D721Med (cell line): ENCODE data around the gene FAM89B.

ENCODE experiments used
- DNase-seq: peaks from one replicate; pipeline ENCODE4 v3.0.0; 2011; ENCODE audit warnings: low spot score; ENCODE audit not compliant: insufficient read length
- FAIRE-seq: peaks from 2 replicates; lab custom pipeline; 2011; peaks lifted over from hg19 to GRCh38; lab: Jason Lieb, UNC
- TF ChIP-seq, protein P1 (sequence below): IDR thresholded peaks from 2 replicates; pipeline ENCODE4 v1.5.1; 2012; ENCODE audit warnings: mild to moderate bottlenecking, control low read depth; ENCODE audit not compliant: insufficient read depth; ENCODE audit errors: missing control alignments

Gene FAM89B

DNA sequence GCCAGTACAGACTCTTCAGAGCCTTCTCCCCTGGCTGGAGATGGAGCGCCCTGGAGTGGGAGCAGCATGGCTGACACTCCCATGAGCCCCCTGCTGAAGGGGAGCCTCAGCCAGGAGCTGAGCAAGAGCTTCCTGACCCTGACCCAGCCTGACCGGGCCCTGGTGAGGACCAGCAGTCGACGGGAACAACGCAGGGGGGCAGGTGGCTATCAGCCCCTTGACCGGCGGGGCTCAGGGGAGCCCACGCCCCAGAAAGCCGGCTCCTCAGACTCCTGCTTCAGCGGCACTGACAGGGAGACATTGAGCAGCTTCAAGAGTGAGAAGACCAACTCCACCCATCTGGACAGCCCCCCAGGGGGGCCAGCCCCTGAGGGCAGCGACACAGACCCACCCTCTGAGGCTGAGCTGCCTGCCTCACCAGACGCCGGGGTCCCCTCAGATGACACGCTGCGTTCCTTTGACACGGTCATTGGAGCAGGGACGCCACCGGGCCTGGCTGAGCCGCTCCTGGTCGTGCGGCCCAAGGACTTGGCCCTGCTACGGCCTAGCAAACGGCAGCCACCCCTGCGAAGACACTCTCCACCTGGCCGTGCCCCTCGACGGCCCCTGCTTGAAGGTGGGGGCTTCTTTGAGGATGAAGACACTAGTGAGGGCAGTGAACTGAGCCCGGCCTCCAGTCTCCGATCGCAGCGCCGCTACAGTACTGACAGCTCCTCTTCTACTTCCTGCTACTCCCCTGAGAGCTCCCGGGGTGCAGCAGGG lies 45.8 kb downstream of the FAM89B start:
- FAIRE-seq (no peak), DNase-seq (no peak)
- TF ChIP-seq, protein P1, sequence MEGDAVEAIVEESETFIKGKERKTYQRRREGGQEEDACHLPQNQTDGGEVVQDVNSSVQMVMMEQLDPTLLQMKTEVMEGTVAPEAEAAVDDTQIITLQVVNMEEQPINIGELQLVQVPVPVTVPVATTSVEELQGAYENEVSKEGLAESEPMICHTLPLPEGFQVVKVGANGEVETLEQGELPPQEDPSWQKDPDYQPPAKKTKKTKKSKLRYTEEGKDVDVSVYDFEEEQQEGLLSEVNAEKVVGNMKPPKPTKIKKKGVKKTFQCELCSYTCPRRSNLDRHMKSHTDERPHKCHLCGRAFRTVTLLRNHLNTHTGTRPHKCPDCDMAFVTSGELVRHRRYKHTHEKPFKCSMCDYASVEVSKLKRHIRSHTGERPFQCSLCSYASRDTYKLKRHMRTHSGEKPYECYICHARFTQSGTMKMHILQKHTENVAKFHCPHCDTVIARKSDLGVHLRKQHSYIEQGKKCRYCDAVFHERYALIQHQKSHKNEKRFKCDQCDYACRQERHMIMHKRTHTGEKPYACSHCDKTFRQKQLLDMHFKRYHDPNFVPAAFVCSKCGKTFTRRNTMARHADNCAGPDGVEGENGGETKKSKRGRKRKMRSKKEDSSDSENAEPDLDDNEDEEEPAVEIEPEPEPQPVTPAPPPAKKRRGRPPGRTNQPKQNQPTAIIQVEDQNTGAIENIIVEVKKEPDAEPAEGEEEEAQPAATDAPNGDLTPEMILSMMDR: no peak

DNA sequence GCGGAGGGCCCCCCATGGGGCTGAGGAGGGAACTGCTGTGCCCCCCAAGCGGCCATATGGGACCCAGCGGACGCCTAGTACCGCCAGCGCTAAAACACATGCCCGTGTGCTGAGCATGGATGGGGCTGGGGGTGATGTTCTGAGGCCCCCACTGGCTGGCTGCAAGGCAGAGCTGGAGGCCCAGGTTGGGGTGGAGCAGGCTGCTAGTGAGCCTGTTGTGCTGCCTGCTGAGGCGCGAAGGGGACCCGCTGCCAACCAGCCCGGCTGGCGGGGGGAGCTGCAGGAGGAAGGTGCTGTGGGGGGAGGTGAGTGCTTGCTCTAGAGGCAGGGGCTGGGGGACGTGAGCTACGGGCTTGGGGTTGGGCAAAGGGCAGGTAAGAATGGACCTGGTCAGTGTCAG lies 46.4 kb downstream of the FAM89B start:
- TF ChIP-seq, protein P1: no peak
- FAIRE-seq: no peak

DNA sequence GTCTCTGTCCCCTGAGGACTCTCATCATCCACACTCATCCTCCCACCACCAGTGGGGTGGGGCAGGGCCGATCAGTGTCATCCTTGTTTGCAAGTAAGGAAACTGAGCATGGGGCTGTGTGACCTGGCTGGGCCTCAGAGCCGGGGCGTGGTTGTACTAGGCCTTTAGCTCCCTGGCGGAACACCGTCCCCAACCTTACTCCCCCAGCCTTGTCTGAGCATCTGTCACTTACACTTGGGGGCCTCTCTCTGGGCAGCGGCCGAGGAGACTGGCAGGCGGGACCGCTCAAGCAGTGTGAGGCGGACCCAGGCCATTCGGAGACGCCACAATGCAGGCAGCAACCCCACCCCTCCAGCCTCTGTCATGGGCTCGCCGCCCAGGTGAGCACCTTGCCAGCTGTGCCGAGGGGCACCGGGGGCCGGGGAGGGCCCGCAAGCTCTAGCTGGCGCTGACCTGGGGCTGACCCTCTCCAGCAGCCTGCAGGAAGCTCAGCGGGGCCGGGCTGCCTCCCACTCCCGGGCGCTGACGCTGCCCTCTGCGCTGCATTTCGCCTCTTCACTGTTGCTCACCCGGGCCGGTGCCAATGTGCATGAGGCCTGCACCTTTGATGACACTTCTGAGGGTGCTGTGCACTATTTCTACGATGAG lies 47.1 kb downstream of the FAM89B start:
- DNase-seq: no peak
- no peak for FAIRE-seq

More for the DNA sequence above, 46.4 kb downstream of the FAM89B start:
- DNase-seq: no peak

DNA sequence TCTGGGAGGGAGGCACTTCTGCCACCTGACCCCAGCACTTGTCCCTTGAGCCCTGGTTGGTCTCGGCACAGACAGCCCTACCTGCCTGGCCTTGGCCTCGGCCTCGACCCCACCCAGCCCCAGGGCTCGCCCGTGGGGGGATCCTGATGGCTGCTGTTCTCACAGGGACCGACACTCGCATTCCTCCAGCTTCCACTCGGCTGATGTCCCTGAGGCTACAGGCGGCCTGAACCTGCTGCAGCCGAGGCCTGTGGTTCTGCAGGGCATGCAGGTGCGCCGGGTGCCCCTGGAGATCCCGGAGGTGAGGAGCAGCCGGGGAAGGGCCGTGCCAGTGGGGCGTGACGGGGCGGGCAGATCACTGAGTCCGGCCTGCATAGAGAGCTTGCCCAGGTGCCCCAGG lies 48.3 kb downstream of the FAM89B start:
- no peak for DNase-seq
- TF ChIP-seq, protein P1: no peak
- no peak for FAIRE-seq

More for the DNA sequence above, 47.1 kb downstream of the FAM89B start:
- TF ChIP-seq, protein P1: no peak

DNA sequence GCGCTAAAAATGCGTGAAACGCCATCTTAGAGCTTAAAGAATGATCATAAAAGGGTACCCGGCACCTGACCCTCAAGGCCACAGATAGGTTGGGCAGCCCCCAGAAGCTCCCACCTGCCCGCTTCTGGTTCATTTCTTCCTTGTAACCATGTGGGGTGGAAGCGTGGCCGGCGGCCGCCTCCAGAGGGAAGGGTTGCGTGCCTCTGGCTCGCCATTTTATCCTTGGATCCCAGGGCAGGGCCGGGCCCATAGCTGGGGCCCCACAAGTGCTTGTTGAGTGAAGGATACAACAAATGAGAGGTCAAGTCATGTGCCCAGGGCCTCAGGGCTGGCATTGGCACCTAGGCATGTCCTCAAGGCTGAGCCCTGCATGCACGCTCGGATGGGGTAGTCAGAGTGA lies 49.1 kb downstream of the FAM89B start:
- TF ChIP-seq, protein P1: no peak
- no peak for FAIRE-seq
- no peak for DNase-seq

DNA sequence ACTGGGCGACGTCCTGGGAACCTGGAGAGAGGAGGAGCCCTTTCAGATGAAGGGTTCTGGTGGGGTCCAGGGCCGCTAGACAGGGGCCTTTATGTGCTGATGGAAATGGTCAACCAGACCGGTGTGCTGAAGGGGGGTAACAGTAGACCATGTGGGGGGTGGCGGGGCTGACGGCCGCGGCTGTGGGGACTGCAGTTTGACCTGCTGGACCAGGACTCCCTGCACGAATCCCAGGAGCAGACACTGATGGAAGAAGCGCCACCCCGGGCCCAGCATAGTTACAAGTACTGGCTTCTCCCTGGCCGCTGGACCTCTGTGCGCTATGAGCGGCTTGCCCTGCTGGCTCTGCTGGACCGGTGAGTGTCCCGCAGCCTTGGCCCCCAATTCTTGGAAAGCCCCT lies 49.7 kb downstream of the FAM89B start:
- TF ChIP-seq, protein P1: no peak
- no peak for DNase-seq
- FAIRE-seq: no peak

DNA sequence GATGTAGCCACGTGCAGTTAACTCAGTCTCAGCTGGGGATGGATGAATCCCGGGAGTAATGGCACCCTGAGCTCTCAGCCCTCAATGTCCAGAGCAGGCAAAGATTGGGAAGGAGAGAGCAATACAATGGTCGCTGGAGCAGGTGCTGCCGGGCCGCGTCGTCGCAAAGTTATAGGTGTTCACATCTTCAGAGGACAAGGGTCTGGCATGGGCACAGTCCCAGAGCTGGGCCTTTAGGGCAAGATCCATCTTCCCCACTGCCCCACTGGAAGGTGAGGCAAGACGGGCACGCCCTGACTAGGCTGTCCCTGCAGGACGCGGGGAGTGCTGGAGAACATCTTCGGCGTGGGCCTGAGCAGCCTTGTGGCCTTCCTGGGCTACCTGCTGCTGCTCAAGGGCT lies 50.8 kb downstream of the FAM89B start:
- TF ChIP-seq, protein P1: no peak
- DNase-seq (no peak), FAIRE-seq (no peak)
